ELR (cell line): ENCODE results near the gene RAB33B.

Source experiments
- DNase-seq: peaks from one replicate; pipeline ENCODE4 v3.0.0-alpha.2; 2015; ENCODE audit warnings: low read depth

The RAB33B gene

DNA sequence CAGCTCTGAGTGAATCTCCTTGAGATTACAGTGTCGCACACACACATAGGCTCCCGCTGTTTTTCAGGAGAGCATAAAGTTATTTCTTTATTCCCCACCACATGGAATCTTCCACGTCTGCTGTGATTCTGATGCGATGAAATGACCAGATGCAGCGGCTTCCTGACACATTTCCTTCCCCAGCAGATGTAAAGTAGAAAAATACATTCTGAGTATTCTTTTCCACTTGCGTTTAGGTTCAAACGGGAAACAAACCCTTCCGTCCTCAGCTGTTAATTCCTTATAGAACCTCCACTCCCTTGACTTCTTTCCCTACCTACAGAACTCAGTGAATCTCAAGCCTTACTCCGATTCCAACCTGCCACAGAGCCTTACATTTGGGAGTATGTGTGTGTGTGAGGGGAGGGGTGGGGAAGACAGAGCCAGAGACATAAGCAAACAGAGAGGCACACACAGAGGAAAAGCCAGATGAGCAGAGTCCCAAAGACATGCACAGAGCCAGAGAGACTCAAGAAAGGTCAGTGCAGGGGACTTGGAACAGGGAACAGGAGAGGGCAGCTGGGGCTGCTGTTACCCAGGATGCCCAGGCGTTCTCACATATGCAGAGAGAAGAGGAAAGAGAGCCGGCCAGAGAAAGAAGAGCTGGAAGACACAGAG is 54.8 kb downstream of the RAB33B start:
- no peak for DNase-seq

DNA sequence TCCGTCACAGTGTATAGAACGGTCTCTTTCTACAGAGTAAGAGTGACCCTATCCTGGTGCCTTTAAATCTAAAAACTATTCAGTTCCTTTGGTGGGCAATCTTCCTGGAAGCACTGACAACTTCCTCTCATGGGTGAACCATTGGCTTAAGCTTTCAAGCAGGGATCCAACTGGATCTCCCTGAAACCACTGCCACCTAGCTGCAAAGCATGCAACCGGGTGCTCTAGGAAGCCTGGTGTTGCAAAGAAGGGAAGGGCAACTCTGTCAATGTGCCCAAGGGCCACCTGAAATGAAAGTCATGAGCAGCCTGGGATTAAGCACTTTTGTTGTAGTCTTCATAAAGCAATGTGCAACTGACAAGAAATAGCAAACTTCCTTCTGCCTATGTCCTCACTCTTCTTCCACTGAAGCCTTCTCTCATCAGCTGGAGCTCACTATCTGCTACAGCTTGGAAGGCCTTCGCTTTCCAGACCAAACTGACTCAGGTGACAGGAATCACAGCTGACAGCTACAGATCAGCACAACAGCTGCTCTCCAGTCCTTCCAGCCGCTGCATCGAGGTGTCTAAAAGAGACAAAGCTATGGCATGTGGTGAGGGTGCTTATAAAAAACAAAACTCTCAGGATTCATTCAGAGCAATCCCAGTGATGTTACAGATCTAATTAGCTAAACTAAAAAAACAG is 55.9 kb downstream of the RAB33B start:
- peak; percentile 17 for DNase-seq

DNA sequence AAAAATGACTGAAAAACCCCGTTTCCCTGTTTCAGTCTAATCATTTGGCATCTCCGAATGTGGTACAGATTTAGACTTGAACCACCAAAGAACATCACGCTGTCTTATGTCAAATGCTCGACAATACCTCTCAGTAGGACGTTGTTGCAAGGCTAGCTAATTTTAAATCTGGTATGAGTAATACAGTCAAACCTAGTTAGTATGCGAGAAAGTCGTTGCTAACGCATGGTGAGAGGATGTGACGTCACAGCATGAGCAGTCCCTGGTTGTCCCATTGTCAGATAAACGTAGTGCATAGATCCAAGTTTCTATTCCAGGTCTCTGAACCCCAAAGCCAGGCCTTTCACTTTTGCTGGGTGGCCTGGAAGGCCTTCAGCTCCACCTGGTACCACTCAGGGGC is 57.4 kb downstream of the RAB33B start:
- peak; percentile 68 for DNase-seq

DNA sequence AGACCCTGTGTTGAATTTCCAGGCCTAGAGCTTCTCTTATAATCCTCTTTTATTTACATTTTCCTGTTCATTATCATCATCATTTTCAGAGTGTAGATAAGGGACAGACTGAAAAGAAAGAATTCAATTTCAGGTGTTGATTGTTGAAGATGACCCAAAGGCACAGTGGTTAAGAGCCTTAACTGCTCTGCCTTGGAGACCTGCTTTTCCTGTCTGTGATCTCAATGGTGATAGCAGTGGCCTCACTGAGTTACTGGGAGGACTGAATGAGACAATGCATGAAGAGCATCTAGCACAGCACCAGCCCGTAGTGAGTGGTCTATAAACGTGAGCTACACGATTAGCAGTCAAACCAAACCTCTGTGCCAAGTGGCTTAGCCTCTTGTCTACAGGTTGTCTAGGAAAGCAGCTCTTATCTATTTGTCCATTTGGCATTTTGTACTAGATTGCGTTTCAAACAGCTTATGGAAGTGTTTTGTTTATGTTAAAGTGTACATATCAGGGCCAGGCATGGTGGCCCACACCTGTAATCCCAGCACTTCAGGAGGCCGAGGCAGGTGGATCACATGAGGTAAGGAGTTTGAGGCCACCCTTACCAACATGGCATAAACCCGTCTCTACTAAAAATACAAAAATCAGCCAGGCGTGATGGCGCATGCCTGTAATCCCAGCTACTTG is 60.6 kb downstream of the RAB33B start:
- no peak for DNase-seq

DNA sequence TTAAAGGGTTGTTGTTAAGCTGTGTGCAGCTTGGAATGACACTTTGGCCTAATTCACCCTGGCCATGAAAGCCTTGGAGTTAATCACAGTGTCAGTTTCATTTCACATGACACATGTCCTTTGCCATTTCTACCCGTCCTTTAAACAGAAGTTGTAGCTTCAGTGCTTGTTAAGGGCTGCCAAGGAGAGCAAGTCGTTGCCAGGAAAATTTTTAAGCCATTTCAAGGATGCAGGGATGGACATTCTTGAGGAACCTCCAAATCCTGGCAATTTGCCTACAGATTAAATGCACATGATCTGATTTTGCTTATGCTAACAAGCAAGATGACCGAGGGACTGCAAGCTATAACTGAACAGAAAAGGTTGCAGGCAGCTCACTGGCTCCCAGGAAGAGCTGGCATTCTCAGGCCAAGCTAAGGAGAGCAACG is 61.6 kb downstream of the RAB33B start:
- DNase-seq, result no peak

DNA sequence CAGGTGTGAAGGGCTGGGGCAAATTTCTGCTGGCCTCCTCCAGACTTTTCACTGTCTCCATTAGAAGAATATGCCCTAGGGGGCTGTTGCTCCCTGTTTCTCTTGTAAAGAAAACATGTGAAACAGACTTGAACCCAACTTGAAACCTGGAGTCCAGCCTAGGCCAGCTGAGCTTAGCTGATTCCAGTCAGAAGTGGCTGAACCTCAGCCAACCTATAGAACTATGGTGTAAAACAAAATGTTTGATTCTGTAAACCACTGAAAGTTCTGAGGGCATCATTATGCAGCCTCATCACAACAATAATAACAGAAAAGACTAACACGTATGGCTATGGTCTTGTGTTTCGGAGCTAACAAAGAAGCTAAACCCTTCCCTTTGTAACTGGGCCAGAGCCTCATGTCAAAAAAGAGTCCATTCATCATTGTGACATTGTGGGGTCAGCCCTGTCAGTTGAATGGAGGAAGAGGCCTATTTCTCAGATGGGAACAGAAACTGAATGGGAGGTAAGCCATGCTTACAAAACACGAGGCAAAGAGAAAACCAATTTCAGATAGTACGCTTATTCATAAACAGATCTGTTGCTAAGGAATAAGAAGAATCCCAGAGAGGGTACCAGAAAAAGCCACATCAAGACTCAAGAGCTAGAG is 68.0 kb downstream of the RAB33B start:
- DNase-seq, result no peak

DNA sequence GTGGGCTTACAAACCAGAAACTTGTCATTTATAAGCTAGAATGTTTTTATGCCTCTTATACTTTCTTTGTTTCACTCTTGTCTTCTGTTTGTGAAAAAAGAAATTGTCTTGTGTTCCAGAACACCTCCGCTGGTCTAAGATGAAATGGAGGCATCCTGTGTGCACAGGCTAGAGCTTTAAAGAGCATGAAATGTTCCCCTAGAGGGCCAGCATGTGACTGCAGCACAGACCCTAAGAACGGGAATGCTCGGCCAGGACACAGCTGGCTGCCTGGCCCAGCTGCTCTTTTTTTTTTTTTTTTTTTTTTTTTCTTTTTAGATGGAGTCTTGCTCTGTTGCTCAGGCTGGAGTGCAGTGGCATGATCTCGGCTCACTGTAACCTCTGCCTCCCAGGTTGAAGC is 68.5 kb downstream of the RAB33B start:
- DNase-seq, result no peak

DNA sequence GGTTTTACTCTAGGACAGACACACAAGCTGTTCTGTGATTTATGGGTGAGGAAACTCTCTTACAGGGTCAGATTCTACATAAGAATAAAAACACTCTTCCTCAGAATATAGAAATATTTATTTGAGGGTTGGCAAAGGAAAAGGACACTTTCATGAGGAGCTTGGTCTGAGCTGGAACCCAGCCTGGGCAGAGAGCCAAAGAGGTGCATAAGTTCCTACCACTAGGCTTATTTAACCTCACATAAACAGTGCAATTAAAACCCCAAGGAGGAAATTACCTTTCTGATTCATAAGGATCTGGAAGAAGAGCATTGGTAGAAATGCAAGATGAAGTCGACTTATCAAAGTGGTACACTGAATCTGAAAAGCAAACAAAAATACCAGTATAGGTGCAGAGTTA is 69.2 kb downstream of the RAB33B start:
- peak; percentile 9 for DNase-seq

DNA sequence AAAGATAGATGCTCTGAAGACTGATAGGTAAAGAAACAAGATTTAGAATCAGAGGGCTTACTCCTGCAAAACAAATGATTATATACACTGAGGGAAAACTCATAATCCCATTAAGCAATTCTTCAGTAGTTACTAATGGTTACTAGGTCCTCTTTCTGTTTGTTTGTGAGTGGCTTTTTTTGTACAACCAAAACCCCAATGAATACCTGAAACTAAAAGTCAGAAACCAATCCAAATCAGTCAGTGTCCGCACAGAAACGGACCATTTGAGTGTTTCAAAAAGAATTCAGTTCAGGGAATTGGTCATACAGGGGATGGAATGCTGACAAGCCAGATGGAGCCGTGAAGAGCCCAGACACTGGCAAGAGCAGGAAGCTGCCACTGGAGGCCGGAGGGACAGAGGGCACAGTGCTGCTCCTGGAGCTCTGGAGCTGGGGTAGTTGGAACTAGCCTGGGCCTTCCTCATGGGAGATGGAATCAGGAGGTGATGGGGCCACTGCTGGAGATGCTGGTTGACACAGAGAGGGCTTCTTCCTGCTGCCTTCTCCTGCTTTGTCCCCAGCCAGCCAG is 70.2 kb downstream of the RAB33B start:
- DNase-seq, result no peak

DNA sequence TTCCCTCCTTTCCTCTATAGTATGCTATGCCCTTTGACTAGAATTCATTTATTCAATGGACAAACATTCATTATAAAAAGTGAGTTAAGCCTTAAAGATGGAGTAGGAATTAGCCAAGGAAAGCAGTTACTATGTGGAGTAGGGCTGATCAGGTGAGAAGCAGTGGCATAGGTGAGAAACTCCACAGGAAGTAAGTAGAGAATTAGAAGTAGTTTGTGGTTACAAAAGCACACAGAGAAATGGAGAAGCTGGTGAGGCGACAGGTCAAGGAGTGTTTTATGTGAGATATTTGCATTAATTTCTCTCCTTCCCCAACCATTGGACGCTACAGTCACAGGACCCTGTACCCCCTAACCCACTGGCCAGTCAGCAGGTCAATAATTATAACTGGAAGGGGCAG is 71.5 kb downstream of the RAB33B start:
- DNase-seq, result no peak
